Suprapubic skin (tissue), 3 donors: ENCODE measurements around the gene DDX11.

Experiments used
- EP300 ChIP-seq: sonication (generic); formaldehyde crosslinking; IDR thresholded peaks from one replicate; pipeline ENCODE4 v1.6.1; 2017; ENCODE audit warnings: antibody characterized with exemption
- POLR2A ChIP-seq, 2 donors: fragments of 450-650 bp; IDR thresholded peaks; one replicate each; pipeline ENCODE4 v1.6.1; 2017; ENCODE audit warnings: antibody characterized with exemption in 2 of 2, mild to moderate bottlenecking in 2 of 2, moderate library complexity in 2 of 2
- TF ChIP-seq, protein P1 (sequence below), 2 donors: fragments of 200-600 bp in 1 of 2; fragments of 450-650 bp in 1 of 2; sonication (generic) in 1 of 2; IDR thresholded peaks; one replicate each; pipeline ENCODE4 v1.5.1; 2016 to 2019; ENCODE audit warnings: antibody characterized with exemption in 2 of 2, mild to moderate bottlenecking in 1 of 2, moderate library complexity in 1 of 2

DNA sequence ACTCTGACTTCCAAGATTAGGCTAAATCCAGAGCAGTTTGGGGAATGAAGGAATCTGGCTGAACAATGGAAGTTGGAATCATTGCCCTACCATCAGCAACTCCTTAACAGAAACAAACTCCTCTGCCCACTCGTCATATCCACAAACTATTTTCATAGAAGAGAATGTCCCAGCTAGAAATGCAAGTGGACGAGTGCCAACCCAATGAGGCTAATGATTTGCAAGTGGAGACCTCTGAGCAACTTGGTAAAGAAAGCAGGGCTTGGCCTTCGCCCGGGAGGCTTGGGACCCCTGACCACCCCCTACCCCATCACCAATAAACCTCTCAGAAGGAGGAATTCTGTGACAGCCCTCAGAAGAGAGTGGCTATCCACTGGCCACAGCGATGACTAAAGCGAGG is 40.0 kb upstream of the DDX11 start:
- TF ChIP-seq POLR2A (IDR thresholded peaks at IDR 0.05), result no peak
- TF ChIP-seq EP300, result no peak
- TF ChIP-seq, protein P1, sequence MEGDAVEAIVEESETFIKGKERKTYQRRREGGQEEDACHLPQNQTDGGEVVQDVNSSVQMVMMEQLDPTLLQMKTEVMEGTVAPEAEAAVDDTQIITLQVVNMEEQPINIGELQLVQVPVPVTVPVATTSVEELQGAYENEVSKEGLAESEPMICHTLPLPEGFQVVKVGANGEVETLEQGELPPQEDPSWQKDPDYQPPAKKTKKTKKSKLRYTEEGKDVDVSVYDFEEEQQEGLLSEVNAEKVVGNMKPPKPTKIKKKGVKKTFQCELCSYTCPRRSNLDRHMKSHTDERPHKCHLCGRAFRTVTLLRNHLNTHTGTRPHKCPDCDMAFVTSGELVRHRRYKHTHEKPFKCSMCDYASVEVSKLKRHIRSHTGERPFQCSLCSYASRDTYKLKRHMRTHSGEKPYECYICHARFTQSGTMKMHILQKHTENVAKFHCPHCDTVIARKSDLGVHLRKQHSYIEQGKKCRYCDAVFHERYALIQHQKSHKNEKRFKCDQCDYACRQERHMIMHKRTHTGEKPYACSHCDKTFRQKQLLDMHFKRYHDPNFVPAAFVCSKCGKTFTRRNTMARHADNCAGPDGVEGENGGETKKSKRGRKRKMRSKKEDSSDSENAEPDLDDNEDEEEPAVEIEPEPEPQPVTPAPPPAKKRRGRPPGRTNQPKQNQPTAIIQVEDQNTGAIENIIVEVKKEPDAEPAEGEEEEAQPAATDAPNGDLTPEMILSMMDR (IDR thresholded peaks at IDR 0.05), result no peak
